ENCODE data around the gene NAALADL1.
A peak's percentile ranks its signal among the peaks of the same experiment; 100 is the strongest.
"Not testable (repeated sequence)": the region's sequence is repeated elsewhere in the genome, so short reads cannot be mapped to it uniquely, and the experiment has no call there.

NAALADL1 gene

GRCh38 chr11:65036931-65037330, 21.4 kb downstream of the NAALADL1 start:
- no peak overlapping the region for H3K4me3 ChIP-seq (ENCODE audit: low read depth, low read length)
- no peak for TF ChIP-seq CTCF (IDR thresholded peaks at IDR 0.05; ENCODE audit: low read depth, low read length)
- in situ Hi-C loops (cut with HindIII; ENCODE audit: low sequenced_read_pairs), result no loop called here
- DNase-seq (ENCODE audit: low read depth, low spot score), result no peak

DNA sequence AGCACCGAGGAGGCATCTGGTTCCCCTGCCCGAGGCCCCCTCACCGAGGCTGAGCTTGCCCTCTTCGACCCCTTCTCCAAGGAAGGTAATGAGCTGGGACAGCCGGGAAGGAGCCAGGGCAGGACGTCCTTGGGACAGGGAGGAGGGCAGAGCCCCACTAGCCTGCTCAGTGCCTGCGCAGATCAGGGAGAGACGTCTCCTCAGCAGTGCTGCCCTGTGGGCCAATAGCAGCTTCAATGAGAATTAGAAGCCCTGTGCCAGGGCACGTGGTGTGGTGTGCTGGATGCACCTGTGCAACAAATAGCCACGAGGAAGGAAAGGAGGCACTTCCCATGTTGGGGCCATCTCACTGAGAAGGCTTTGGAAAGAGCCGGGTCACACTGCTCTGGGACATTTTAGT, 22.8 kb downstream of the NAALADL1 start:
- in situ Hi-C loops (cut with HindIII; ENCODE audit: low sequenced_read_pairs), result no loop called here
- no peak overlapping the region for H3K4me3 ChIP-seq (ENCODE audit: low read depth, low read length)
- TF ChIP-seq CTCF (IDR thresholded peaks at IDR 0.05; ENCODE audit: low read depth, low read length), result no peak
- DNase-seq (ENCODE audit: low read depth, low spot score), result no peak

- in situ Hi-C loops (cut with HindIII; ENCODE audit: low sequenced_read_pairs), result no loop called here
- no peak for TF ChIP-seq CTCF (IDR thresholded peaks at IDR 0.05; ENCODE audit: low read depth, low read length)
- no peak overlapping the region for H3K4me3 ChIP-seq (ENCODE audit: low read depth, low read length)
- DNase-seq (ENCODE audit: low read depth, low spot score), result no peak
These were observed 23.9 kb downstream of the NAALADL1 start for GRCh38 chr11:65034423-65034822.

DNA sequence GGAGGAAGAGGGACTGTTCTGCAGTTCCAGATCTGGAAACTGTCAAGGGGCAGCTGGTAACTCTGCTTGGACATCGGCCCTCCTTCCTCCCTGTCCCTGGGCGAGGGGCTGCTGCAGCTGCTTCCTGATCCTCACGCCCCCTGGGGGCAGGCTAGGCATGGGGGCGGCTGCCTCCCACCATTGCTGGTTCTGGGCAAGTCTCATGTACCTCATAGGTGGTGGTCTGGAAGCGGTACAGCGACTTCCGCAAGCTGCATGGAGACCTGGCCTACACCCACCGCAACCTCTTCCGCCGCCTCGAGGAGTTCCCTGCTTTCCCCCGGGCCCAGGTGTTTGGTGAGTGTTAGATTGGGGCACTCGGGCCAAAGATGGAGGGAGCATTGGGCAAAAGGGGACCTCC, 26.1 kb downstream of the NAALADL1 start:
- DNase-seq (ENCODE audit: low read depth, low spot score), result no peak
- TF ChIP-seq CTCF (IDR thresholded peaks at IDR 0.05; ENCODE audit: low read depth, low read length), result no peak
- no peak overlapping the region for H3K4me3 ChIP-seq (ENCODE audit: low read depth, low read length)
- in situ Hi-C loops (cut with HindIII; ENCODE audit: low sequenced_read_pairs), result no loop called here

DNA sequence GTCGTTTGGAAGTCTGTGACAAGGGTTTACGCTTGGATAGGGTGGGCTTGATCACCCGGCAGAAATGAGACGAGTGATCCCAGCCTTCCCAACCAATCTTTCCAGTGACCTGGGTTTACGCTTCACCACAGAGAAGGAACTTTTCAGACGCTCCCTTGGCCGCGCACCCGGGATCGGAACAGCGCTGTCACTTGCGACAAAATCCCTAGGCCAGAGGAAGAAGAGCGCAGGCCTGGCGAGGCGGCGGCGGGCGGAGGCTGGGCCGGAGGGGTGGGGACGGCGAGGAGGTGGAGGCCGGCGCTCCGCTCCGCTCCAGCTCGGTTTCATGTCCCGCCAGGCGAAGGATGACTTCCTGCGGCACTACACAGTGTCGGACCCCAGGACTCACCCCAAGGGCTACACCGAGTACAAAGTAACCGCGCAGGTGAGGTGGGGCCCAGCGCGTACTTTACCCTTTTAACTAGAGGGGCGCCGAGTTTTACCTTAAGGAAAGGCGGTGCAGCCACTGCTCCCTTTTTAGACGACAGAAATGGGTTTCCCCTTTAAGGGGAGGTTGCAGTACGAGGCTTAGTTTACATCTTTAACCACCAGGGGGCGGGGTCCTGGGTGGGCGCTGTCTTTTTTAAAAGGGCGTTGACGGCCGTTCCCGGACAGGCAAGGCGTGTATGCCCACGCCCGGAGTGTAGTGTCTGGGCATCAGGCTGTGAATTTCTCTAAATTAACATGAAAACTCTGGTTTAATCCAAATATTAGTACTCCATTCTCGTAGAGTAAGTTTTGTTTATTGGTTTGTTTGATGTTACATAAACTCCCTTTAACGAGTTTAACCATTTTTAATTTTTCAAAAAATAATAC, 30.9 kb downstream of the NAALADL1 start, which contains the start of gene SNX15:
Gene SNX15 (plus strand): TSS at position 227 of the 855 bp plus-strand sequence. CDS start 99 bp downstream, at position 326.
- peak within 1 kb of the TSS; percentile 56 for H3K4me3 ChIP-seq (ENCODE audit: low read depth, low read length)
- peak; percentile 99 for DNase-seq (ENCODE audit: low read depth, low spot score)
- in situ Hi-C loops (cut with HindIII; ENCODE audit: low sequenced_read_pairs), result no loop called here
- TF ChIP-seq CTCF (IDR thresholded peaks at IDR 0.05; ENCODE audit: low read depth, low read length), result peak; percentile 53

DNA sequence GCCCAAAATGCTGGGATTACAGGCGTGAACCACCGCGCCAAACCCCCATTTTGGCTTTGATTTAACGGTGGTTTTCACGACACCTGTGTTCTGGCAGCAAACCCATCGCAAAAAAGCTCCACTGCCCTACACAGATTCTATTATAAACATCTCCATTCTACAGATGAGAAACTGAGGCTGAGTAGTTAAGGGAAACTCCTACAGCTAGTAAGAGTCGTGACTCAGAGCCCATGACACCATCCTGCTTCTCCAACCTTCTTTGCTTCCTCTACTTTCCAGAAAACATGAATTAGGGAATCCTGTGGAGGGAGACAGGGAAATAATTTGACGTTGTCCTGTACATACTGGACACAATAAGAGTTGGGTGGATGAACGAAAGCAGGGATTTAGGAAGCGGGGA, 31.5 kb downstream of the NAALADL1 start:
- no peak for DNase-seq (ENCODE audit: low read depth, low spot score)
- TF ChIP-seq CTCF (IDR thresholded peaks at IDR 0.05; ENCODE audit: low read depth, low read length), result no peak
- in situ Hi-C loops (cut with HindIII; ENCODE audit: low sequenced_read_pairs), result no loop called here
- H3K4me3 ChIP-seq (ENCODE audit: low read depth, low read length), result peak overlapping the region; percentile 56

- in situ Hi-C loops (cut with HindIII; ENCODE audit: low sequenced_read_pairs); DNase-seq (ENCODE audit: low read depth, low spot score); H3K4me3 ChIP-seq (ENCODE audit: low read depth, low read length): not testable (repeated sequence)
These were observed 34.9 kb downstream of the NAALADL1 start for GRCh38 chr11:65023502-65023901.

Measured in astrocyte of the spinal cord (primary cell).